GM12891 (cell line): ENCODE measurements around the gene ATG3.

Experiments
- PAX5 ChIP-seq: IDR thresholded peaks from 2 replicates; pipeline ENCODE4 v1.6.1; 2011; ENCODE audit warnings: low read length, moderate library complexity, mild to moderate bottlenecking; ENCODE audit not compliant: insufficient read depth, severe bottlenecking
- POU2F2 ChIP-seq: IDR thresholded peaks from 2 replicates; pipeline ENCODE4 v1.6.1; 2011; ENCODE audit warnings: low read depth, mild to moderate bottlenecking, control low read depth, low read length, moderate library complexity
- TAF1 ChIP-seq: IDR thresholded peaks from 2 replicates; pipeline ENCODE4 v1.6.1; 2011; ENCODE audit warnings: low read depth, low read length, control low read depth

GRCh38 chr3:112564940-112565305 is 3.2 kb upstream of the ATG3 start:
- TF ChIP-seq POU2F2 (no peak), TAF1 (no peak), PAX5 (no peak)
